Endothelial cell of umbilical vein (primary cell): ENCODE results near the gene C2. TPM values are rescaled to one million over a fixed set of nuclear protein-coding genes. Genes with fewer than 3 reads are reported as not detected.
"Not testable (repeated sequence)": the region's sequence is repeated elsewhere in the genome, so short reads cannot be mapped to it uniquely, and the experiment has no call there.

ENCODE experiments used
- BruUV-seq: library from RNA; stranded (reverse); fragments of 400-500 nt; replicated peaks from 2 replicates; lab custom pipeline; 2021; lab: Mats Ljungman, UMichigan
- CTCF ChIA-PET: fragments of 300-600, 350-600 bp; sonication (Branson Sonifier 250); formaldehyde crosslinking; loops from one replicate; lab custom pipeline; 2021; ENCODE audit warnings: antibody characterized with exemption, inconsistent platforms; lab: Charles Lee
- POLR2A ChIA-PET: fragments of 300-600, 350-600 bp; sonication (Branson Sonifier 250); formaldehyde crosslinking; loops from one replicate; lab custom pipeline; 2021; ENCODE audit warnings: antibody characterized with exemption, inconsistent platforms; lab: Charles Lee
- DNase-seq: peaks from one replicate; pipeline ENCODE4 v3.0.0-alpha.2; 2011; ENCODE audit warnings: low read depth, low spot score
- FAIRE-seq: peaks from 2 replicates; lab custom pipeline; 2011; peaks lifted over from hg19 to GRCh38; lab: Jason Lieb, UNC
- H2AFZ ChIP-seq: 2 replicates; pipeline ENCODE4 v1.6.0; 2012; ENCODE audit warnings: low read depth, low read length, control low read depth, inconsistent platforms
- H3K27ac ChIP-seq: 2 replicates; pipeline ENCODE4 v1.5.1; 2011; ENCODE audit warnings: low read depth, mild to moderate bottlenecking, control low read depth, low read length, moderate library complexity; ENCODE audit not compliant: insufficient read depth
- H3K27me3 ChIP-seq, 2 experiments: 2 replicates each; pipeline versions ENCODE4 v1.6.0 to v1.6.1; 2011; ENCODE audit warnings: low read length in 2 of 2, mixed read lengths in 1 of 2; ENCODE audit not compliant: control insufficient read depth in 2 of 2, insufficient read depth in 2 of 2
- H3K36me3 ChIP-seq, 2 experiments: 2 replicates in 1 of 2; 3 replicates in 1 of 2; pipeline ENCODE4 v1.5.1; 2011; ENCODE audit warnings: low read length in 2 of 2, mild to moderate bottlenecking in 1 of 2, moderate library complexity in 1 of 2; ENCODE audit not compliant: control insufficient read depth in 2 of 2, insufficient read depth in 2 of 2; ENCODE audit errors: extremely low read depth in 1 of 2
- H3K4me1 ChIP-seq: 3 replicates; pipeline ENCODE4 v1.5.1; 2011; ENCODE audit warnings: mild to moderate bottlenecking, low read length; ENCODE audit not compliant: control insufficient read depth, insufficient read depth; ENCODE audit errors: extremely low read depth
- H3K4me2 ChIP-seq: 2 replicates; pipeline ENCODE4 v1.6.1; 2011; ENCODE audit warnings: low read length, control low read depth, mixed read lengths; ENCODE audit not compliant: insufficient read depth
- H3K4me3 ChIP-seq, 3 experiments: fragments of 200-600 bp in 1 of 3; sonication (generic), shearing (Covaris generic) in 1 of 3; replicated peaks in 1 of 3; 2 replicates each; pipeline ENCODE4 v1.5.1; 2011 to 2016; ENCODE audit warnings: control low read depth in 3 of 3, low read length in 3 of 3, mild to moderate bottlenecking in 2 of 3, inconsistent platforms in 1 of 3, low read depth in 1 of 3, moderate library complexity in 1 of 3; ENCODE audit not compliant: insufficient read depth in 1 of 3
- H3K79me2 ChIP-seq: 2 replicates; pipeline ENCODE4 v1.6.0; 2012; ENCODE audit warnings: low read length, inconsistent platforms; ENCODE audit not compliant: control insufficient read depth, insufficient read depth
- H3K9ac ChIP-seq: replicated peaks from 2 replicates; pipeline ENCODE3; 2011; ENCODE audit warnings: low read length, control low read depth; ENCODE audit not compliant: insufficient read depth; ENCODE audit errors: extremely low read depth
- H3K9me1 ChIP-seq: replicated peaks from 3 replicates; pipeline ENCODE4 v1.6.0; 2011; ENCODE audit warnings: mild to moderate bottlenecking, low read length; ENCODE audit not compliant: control insufficient read depth, insufficient read depth; ENCODE audit errors: extremely low read depth
- H3K9me3 ChIP-seq: replicated peaks from 2 replicates; pipeline ENCODE4 v1.5.1; 2012; ENCODE audit warnings: low read length, inconsistent platforms; ENCODE audit not compliant: control insufficient read depth, insufficient read depth
- H4K20me1 ChIP-seq: replicated peaks from 2 replicates; pipeline ENCODE3; 2011; ENCODE audit warnings: mild to moderate bottlenecking, low read length; ENCODE audit not compliant: control insufficient read depth, insufficient read depth; ENCODE audit errors: extremely low read depth
- GATA2 ChIP-seq: IDR thresholded peaks from 2 replicates; pipeline ENCODE4 v1.7.0; 2011; ENCODE audit warnings: low read depth, mild to moderate bottlenecking, moderate library complexity, mixed read lengths, low read length; ENCODE audit not compliant: insufficient read length, insufficient read depth
- JUN ChIP-seq: IDR thresholded peaks from 2 replicates; pipeline ENCODE4 v1.6.1; 2011; ENCODE audit warnings: borderline replicate concordance, low read depth; ENCODE audit not compliant: insufficient read length, insufficient read depth
- dilution Hi-C: fragments of 300-500 bp; cut with MboI; formaldehyde crosslinking; loops from one replicate; pipeline ENCODE4 v1.15.0; 2019; ENCODE audit warnings: low sequenced_read_pairs; ENCODE audit not compliant: extremely low pct_ligation_motif_present
- intact Hi-C: fragments of 100-400 bp; cut with micrococcal nuclease; formaldehyde crosslinking; loops from one replicate; pipeline ENCODE4 v1.10.0; 2022
- polyA plus RNA-seq, 4 experiments: library from polyadenylated mRNA; depleted of rRNA in 3 of 4; stranded (reverse) in 3 of 4; unstranded in 1 of 4; fragments of >200 nt; gene quantifications; 2 replicates each; pipeline versions ENCODE4 v1.2.1 to v1.2.3, GENCODE V29; 2011 to 2012; ENCODE audit warnings: missing spikeins in 1 of 4
- total RNA-seq: library from RNA; stranded (reverse); gene quantifications from 2 replicates; pipeline ENCODE4 v1.2.3, GENCODE V29; 2021

C2 gene
- total and polyA plus RNA-seq, 2 donors (not counting 3 experiments of a cell fraction or from before 2014, with no cell fraction given), result 0.60 TPM; not detected in 1

DNA sequence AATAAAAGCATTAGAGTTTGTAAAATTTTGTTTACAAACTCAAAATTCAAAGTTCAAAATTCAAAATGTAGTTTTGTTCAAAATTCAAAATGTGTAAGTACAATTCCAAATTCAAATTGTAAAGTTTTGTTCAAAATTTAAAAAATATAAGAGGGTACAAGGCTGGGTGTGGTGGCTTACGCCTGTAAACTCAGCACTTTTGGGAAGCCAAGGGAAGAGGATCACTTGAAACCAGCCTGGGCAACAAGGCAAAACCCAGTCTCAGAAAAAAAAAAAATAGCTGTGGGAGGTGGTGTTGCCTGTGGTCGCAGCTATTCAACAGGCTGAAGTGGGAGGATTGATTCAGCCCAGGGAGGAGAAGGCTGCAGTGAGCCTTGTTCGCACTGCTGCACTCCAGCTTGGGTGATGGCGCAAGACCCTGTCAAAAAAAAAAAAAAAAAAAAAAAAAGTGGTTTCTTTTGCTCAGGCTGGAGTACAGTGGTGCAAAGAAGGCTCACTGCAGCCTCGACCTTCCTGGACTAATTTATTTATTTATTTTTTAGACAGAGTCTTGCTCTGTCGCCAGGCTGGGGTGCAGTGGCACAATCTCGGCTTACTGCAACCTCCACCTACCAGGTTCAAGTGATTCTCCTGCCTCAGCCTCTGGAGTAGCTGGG is 20.2 kb upstream of the C2 start:
- H2AFZ ChIP-seq, result no peak overlapping the region
- no peak overlapping the region for H3K27ac ChIP-seq
- no peak overlapping the region for H3K4me3 ChIP-seq
- H3K9me3 ChIP-seq, result no peaks in the 10 kb centered on the region
- H3K9me1 ChIP-seq, result no peaks in the 10 kb centered on the region
- H4K20me1 ChIP-seq, result no peaks in the 10 kb centered on the region
- ChIA-PET CTCF (interaction anchor here (0.7 to 1.4 kb wide), 3 partner anchors 11 to 1366 kb away, joined by 3 to 4 read pairs (median 3); no protein-coding TSS in a partner anchor), POLR2A (interaction anchor here (0.7 kb wide), 2 partner anchors 25 to 38 kb away, joined by 3 to 11 read pairs; no protein-coding TSS in a partner anchor)
- no peak overlapping the region for H3K4me2 ChIP-seq
- FAIRE-seq (no peak), DNase-seq (no peak)
- no peaks in the 10 kb centered on the region for H3K36me3 ChIP-seq
- H3K79me2 ChIP-seq, result no peaks in the 10 kb centered on the region
- dilution Hi-C loops, result no loop called here
- intact Hi-C loops, result no loop called here
- peaks cover 5 to 12% of the 10 kb centered on the region in 2 experiments for H3K27me3 ChIP-seq
- peaks cover 3% of the 10 kb centered on the region for H3K4me1 ChIP-seq
- no peak for TF ChIP-seq GATA2
- no peak for TF ChIP-seq JUN
- no peak overlapping the region for H3K9ac ChIP-seq
- no TSS peak for BruUV-seq

- H3K36me3 ChIP-seq, H3K9me3 ChIP-seq, H4K20me1 ChIP-seq, H3K9me1 ChIP-seq, H2AFZ ChIP-seq, dilution Hi-C loops, H3K4me2 ChIP-seq, H3K4me3 ChIP-seq, H3K27ac ChIP-seq, H3K4me1 ChIP-seq, H3K79me2 ChIP-seq, BruUV-seq, DNase-seq, intact Hi-C loops, FAIRE-seq, H3K9ac ChIP-seq: not testable (repeated sequence)
- CTCF ChIA-PET, result interaction anchor here (1.0 to 1.4 kb wide), 3 partner anchors 10 to 44 kb away, joined by 3 read pairs; no protein-coding TSS in a partner anchor
- POLR2A ChIA-PET, result interaction anchor here (0.7 kb wide), 1 partner anchor 26 kb away, joined by 3 read pairs; no protein-coding TSS in a partner anchor
- peaks cover 5 to 12% of the 10 kb centered on the region in 2 experiments for H3K27me3 ChIP-seq
Measured at GRCh38 chr6:31908255-31908654, 19.3 kb upstream of the C2 start.
